ENCODE data around the gene CDCA5.
"Not testable (repeated sequence)": the region's sequence is repeated elsewhere in the genome, so short reads cannot be mapped to it uniquely, and the experiment has no call there.

CDCA5 gene

GRCh38 chr11:65118891-65119669, 35.2 kb upstream of the CDCA5 start:
- not testable (repeated sequence) for DNase-seq

GRCh38 chr11:65118097-65118837, 34.4 kb upstream of the CDCA5 start:
- no peak for DNase-seq

GRCh38 chr11:65117206-65118096, 33.6 kb upstream of the CDCA5 start, which contains the start of gene ZNHIT2:
Gene ZNHIT2, minus strand, starts transcription at chr11:65117701. Its CDS starts 48 bp downstream, at chr11:65117653.
- peak; percentile 93 for DNase-seq

GRCh38 chr11:65116370-65117205, 32.7 kb upstream of the CDCA5 start:
- DNase-seq: no peak

GRCh38 chr11:65115361-65116082, 31.7 kb upstream of the CDCA5 start:
- no peak for DNase-seq

GRCh38 chr11:65114538-65115171, 30.8 kb upstream of the CDCA5 start:
- DNase-seq: no peak

GRCh38 chr11:65113839-65114238, 30.0 kb upstream of the CDCA5 start:
- DNase-seq: no peak

- no peak for DNase-seq
Observed at GRCh38 chr11:65113361-65113756, 29.5 kb upstream of the CDCA5 start.

- no peak for DNase-seq
Observed at GRCh38 chr11:65112546-65113360, 28.9 kb upstream of the CDCA5 start.

GRCh38 chr11:65111744-65112545, 28.1 kb upstream of the CDCA5 start, which contains the start of gene TM7SF2:
Gene TM7SF2, plus strand, starts transcription at chr11:65111872. Its CDS starts 144 bp downstream, at chr11:65112016.
- DNase-seq: peak; percentile 89

GRCh38 chr11:65111159-65111743, 27.4 kb upstream of the CDCA5 start:
- DNase-seq: no peak

GRCh38 chr11:65110354-65110861, 26.6 kb upstream of the CDCA5 start:
- DNase-seq: peak; percentile 39

- DNase-seq: no peak
Observed at GRCh38 chr11:65109231-65110198, 25.7 kb upstream of the CDCA5 start.

GRCh38 chr11:65108469-65109123, 24.8 kb upstream of the CDCA5 start:
- DNase-seq: no peak

- DNase-seq: no peak
Observed at GRCh38 chr11:65107751-65108468, 24.1 kb upstream of the CDCA5 start.

- DNase-seq: no peak
Observed at GRCh38 chr11:65107078-65107477, 23.2 kb upstream of the CDCA5 start.

Data from SHP77 treated with DMSO at 0.1 percent for 48 hours (cell line).